HG03439 (cell line): Measurements from ENCODE around the gene RASIP1.
"Not testable (repeated sequence)": the region's sequence is repeated elsewhere in the genome, so short reads cannot be mapped to it uniquely, and the experiment has no call there.

Source experiments
- ATAC-seq: cut with Tn5 transposase; IDR thresholded peaks from one replicate; pipeline ENCODE4 v1.9.1; 2021; ENCODE audit warnings: mild to moderate bottlenecking, moderate library complexity; ENCODE audit not compliant: unreplicated experiment

Gene RASIP1

GRCh38 chr19:48713041-48713863 lies 27.2 kb downstream of the RASIP1 start:
- no peak for ATAC-seq

- no peak for ATAC-seq
These were observed 29.2 kb downstream of the RASIP1 start for GRCh38 chr19:48711106-48711662.

- no peak for ATAC-seq
These were observed 31.9 kb downstream of the RASIP1 start for GRCh38 chr19:48708471-48708870.

GRCh38 chr19:48705431-48705830 lies 35.0 kb downstream of the RASIP1 start:
- ATAC-seq: no peak

- no peak for ATAC-seq
These were observed 37.1 kb downstream of the RASIP1 start for GRCh38 chr19:48703316-48703715.

GRCh38 chr19:48702701-48703100 lies 37.7 kb downstream of the RASIP1 start:
- no peak for ATAC-seq

GRCh38 chr19:48698046-48698445 lies 42.4 kb downstream of the RASIP1 start:
- ATAC-seq: no peak

GRCh38 chr19:48696353-48697010 lies 43.9 kb downstream of the RASIP1 start:
- ATAC-seq: no peak

GRCh38 chr19:48695743-48696352 lies 44.6 kb downstream of the RASIP1 start, which contains the start of gene FUT2:
FUT2 (plus strand) TSS chr19:48695971; CDS start chr19:48702957, 6,986 bp downstream.
- ATAC-seq: no peak

- ATAC-seq: not testable (repeated sequence)
These were observed 46.8 kb downstream of the RASIP1 start for GRCh38 chr19:48693629-48694028.

GRCh38 chr19:48689449-48689848 lies 51.0 kb downstream of the RASIP1 start:
- no peak for ATAC-seq

GRCh38 chr19:48687776-48688175 lies 52.6 kb downstream of the RASIP1 start:
- ATAC-seq: no peak

GRCh38 chr19:48686637-48687036 lies 53.8 kb downstream of the RASIP1 start:
- not testable (repeated sequence) for ATAC-seq

- no peak for ATAC-seq
These were observed 54.3 kb downstream of the RASIP1 start for GRCh38 chr19:48686088-48686487.

GRCh38 chr19:48685583-48685982 lies 54.8 kb downstream of the RASIP1 start:
- ATAC-seq: no peak

GRCh38 chr19:48683349-48683748 lies 57.1 kb downstream of the RASIP1 start:
- ATAC-seq: no peak

GRCh38 chr19:48681127-48681470 lies 59.3 kb downstream of the RASIP1 start:
- ATAC-seq: no peak

- ATAC-seq: no peak
These were observed 59.8 kb downstream of the RASIP1 start for GRCh38 chr19:48680436-48681126.

- ATAC-seq: not testable (repeated sequence)
These were observed 60.4 kb downstream of the RASIP1 start for GRCh38 chr19:48680006-48680405.

- ATAC-seq: no peak
These were observed 62.2 kb downstream of the RASIP1 start for GRCh38 chr19:48678201-48678600.

- no peak for ATAC-seq
These were observed 63.5 kb downstream of the RASIP1 start for GRCh38 chr19:48676887-48677286.
